DND-41 (cell line): ENCODE results near the gene IGSF21.

ENCODE experiments used
- ATAC-seq: fragments of 200-7000 bp; cut with Tn5 transposase; 3 replicates; pipeline ENCODE4 v1.9.1; 2021; ENCODE audit warnings: low read depth; ENCODE audit not compliant: insufficient read depth
- DNase-seq: peaks from one replicate; pipeline ENCODE4 v3.0.0-alpha.2; 2020
- H2AFZ ChIP-seq: 2 replicates; pipeline ENCODE4 v1.6.0; 2012; ENCODE audit warnings: low read depth, low read length
- H3K27ac ChIP-seq: 2 replicates; pipeline ENCODE4 v1.5.1; 2012; ENCODE audit warnings: low read length, inconsistent platforms
- H3K27me3 ChIP-seq: fragments of 200-600 bp; sonication (generic); 2 replicates; pipeline ENCODE4 v1.6.0; 2012; ENCODE audit warnings: low read length, mild to moderate bottlenecking, inconsistent platforms; ENCODE audit not compliant: insufficient read depth, poor library complexity
- H3K36me3 ChIP-seq: 2 replicates; pipeline ENCODE4 v1.5.1; 2012; ENCODE audit warnings: low read length, inconsistent platforms; ENCODE audit not compliant: insufficient read depth
- H3K4me1 ChIP-seq: 2 replicates; pipeline ENCODE4 v1.5.1; 2012; ENCODE audit warnings: mild to moderate bottlenecking, low read length; ENCODE audit not compliant: insufficient read depth
- H3K4me2 ChIP-seq: 2 replicates; pipeline ENCODE4 v1.6.0; 2012; ENCODE audit warnings: mild to moderate bottlenecking, moderate library complexity, low read length, inconsistent platforms; ENCODE audit not compliant: insufficient read depth
- H3K4me3 ChIP-seq, 2 experiments: fragments of 200-600 bp in 1 of 2; shearing (Covaris generic) in 1 of 2; 2 replicates each; pipeline ENCODE4 v1.5.1; 2012 to 2016; ENCODE audit warnings: inconsistent platforms in 2 of 2, low read length in 2 of 2, mild to moderate bottlenecking in 2 of 2, low read depth in 1 of 2, moderate library complexity in 1 of 2
- H3K79me2 ChIP-seq: 2 replicates; pipeline ENCODE4 v1.6.0; 2012; ENCODE audit warnings: low read length, inconsistent platforms; ENCODE audit not compliant: insufficient read depth
- H3K9ac ChIP-seq: 2 replicates; pipeline ENCODE4 v1.6.0; 2012; ENCODE audit warnings: low read depth, mild to moderate bottlenecking, inconsistent platforms, low read length, moderate library complexity
- H3K9me3 ChIP-seq: 2 replicates; pipeline ENCODE4 v1.5.1; 2012; ENCODE audit warnings: low read length, moderate library complexity, mild to moderate bottlenecking, inconsistent platforms; ENCODE audit not compliant: insufficient read depth, severe bottlenecking
- H4K20me1 ChIP-seq: 2 replicates; pipeline ENCODE4 v1.6.0; 2012; ENCODE audit warnings: low read length; ENCODE audit not compliant: insufficient read depth
- EZH2 ChIP-seq: IDR thresholded peaks from 3 replicates; pipeline ENCODE4 v1.6.1; 2012; ENCODE audit warnings: borderline replicate concordance, low read depth, mild to moderate bottlenecking, moderate library complexity, low read length, inconsistent platforms; ENCODE audit not compliant: severe bottlenecking
- TF ChIP-seq, protein P1 (sequence below): IDR thresholded peaks from 2 replicates; pipeline ENCODE4 v1.5.1; 2012; ENCODE audit warnings: borderline replicate concordance, low read length, moderate library complexity, mild to moderate bottlenecking; ENCODE audit not compliant: poor library complexity, severe bottlenecking; ENCODE audit errors: extremely low read depth

Gene IGSF21

DNA sequence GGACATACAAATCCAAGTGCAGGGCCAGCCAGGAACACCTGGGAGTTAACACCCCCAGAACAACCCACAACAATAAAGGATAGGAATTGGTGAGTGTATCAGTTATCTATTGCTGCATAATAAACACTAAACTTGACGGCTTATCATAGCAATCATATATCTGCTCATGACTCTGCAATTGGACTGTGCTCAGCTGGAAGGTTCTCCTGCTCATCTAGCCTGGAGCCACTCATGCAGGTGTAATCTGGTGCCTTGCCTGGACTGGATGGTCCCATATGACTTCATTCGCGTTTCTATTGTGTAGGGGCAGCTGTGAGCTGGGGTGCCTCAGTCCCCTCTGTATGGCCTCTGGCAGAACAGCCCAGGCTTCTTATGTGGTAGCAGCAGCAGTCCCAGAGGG is 296.9 kb downstream of the IGSF21 start:
- TF ChIP-seq, protein P1, sequence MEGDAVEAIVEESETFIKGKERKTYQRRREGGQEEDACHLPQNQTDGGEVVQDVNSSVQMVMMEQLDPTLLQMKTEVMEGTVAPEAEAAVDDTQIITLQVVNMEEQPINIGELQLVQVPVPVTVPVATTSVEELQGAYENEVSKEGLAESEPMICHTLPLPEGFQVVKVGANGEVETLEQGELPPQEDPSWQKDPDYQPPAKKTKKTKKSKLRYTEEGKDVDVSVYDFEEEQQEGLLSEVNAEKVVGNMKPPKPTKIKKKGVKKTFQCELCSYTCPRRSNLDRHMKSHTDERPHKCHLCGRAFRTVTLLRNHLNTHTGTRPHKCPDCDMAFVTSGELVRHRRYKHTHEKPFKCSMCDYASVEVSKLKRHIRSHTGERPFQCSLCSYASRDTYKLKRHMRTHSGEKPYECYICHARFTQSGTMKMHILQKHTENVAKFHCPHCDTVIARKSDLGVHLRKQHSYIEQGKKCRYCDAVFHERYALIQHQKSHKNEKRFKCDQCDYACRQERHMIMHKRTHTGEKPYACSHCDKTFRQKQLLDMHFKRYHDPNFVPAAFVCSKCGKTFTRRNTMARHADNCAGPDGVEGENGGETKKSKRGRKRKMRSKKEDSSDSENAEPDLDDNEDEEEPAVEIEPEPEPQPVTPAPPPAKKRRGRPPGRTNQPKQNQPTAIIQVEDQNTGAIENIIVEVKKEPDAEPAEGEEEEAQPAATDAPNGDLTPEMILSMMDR, result no peak
- no peak for TF ChIP-seq EZH2

DNA sequence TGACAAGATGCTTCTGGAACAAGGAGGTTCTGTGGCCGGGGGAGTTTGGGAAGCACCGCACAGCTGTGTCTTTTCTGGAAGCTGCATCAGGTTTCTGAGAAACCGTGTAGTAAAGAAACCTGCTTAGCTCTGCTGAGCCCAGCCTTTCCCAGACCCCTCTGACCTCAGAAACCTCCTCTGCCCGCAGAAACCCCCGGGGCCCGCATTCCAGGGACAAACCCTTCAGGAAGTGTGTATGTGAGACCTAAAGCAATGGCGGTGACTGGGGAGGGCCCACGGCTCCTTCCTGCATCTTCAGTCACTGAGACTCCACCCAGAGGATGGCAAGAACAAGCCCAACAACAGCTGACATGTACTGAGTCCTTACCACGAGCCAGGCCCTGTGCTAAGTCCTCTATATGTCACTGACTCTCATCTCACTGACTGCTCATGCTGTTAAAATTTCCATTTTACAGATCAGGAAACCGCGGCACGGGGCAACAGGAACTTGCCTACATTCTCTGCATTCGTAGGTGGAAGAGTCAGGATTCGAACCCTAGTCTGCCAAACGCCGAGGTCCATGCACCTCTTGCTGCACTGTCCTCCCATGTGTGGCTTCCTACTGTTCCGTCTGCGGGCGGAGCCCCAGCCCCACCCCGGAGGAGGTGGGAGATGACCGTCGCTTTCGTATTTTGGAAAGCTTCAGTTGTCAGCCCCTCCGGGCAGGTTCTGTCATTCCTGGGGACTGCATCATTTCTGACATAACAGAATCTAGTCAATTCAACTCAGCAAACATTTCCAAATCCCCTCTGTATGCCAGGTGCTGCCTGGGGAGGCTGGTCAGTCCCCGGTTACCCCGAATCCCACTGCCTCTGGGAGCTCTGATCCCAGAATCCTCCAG is 299.8 kb downstream of the IGSF21 start:
- no peak overlapping the region for H2AFZ ChIP-seq

More for the DNA sequence above, 296.9 kb downstream of the IGSF21 start:
- Histone ChIP-seq H3K27ac (no peak overlapping the region), H3K4me3 (no peak overlapping the region), H4K20me1 (peaks cover 3% of the 10 kb centered on the region; the same call in 1 of the 2 replicates), H3K36me3 (no peaks in the 10 kb centered on the region), H3K4me2 (no peak overlapping the region), H3K27me3 (no peaks in the 10 kb centered on the region), H3K9me3 (no peaks in the 10 kb centered on the region), H3K9ac (no peak overlapping the region), H3K4me1 (no peaks in the 10 kb centered on the region), H3K79me2 (no peaks in the 10 kb centered on the region), H2AFZ (no peak overlapping the region)
- ATAC-seq, result no peak
- DNase-seq, result no peak

DNA sequence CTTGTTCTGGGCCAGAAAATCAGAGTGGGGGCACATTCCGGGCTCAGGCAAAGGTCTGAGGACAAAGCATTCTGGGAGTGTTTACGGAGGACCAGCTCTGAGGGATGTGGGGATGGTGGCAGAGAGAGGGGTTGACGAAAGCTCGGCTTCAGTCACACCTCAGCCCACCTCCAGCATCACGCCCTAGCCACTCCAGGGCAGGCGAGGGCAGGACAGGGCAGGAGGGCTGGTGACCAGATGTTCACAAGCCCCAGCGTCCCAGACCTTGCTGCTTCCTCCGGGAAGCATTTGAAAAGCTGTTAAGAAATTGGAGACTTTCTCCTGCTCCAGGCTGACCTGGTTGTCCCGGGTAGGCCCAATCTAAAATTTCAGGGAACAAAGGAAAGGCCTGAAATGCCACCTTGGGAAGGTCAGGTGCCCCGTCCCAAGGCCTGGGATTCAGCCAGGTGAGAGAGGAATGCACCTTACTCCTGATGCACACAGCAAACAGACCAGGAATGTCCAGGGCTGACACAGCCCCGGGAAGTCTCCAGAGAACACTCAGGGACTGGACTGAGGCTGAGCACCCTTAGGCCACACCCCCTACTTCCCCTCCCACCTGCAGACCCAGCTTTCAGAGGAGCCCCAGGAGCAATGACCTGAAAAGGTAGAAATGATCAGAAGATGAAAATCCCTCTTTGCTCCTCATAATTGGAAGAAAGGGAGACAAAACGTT is 301.2 kb downstream of the IGSF21 start:
- ATAC-seq (no peak), DNase-seq (no peak)
- H3K36me3 ChIP-seq, result no peaks in the 10 kb centered on the region
- TF ChIP-seq, protein P1, result no peak
- TF ChIP-seq EZH2, result no peak
- H3K27ac ChIP-seq, result no peak overlapping the region
- H4K20me1 ChIP-seq, result peaks cover 3% of the 10 kb centered on the region; the same call in 1 of the 2 replicates
- no peak overlapping the region for H3K9ac ChIP-seq
- H3K4me1 ChIP-seq, result no peaks in the 10 kb centered on the region
- peaks cover 6% of the 10 kb centered on the region for H3K9me3 ChIP-seq
- H3K79me2 ChIP-seq, result no peaks in the 10 kb centered on the region
- no peak overlapping the region for H3K4me3 ChIP-seq
- H3K4me2 ChIP-seq, result no peak overlapping the region
- no peaks in the 10 kb centered on the region for H3K27me3 ChIP-seq
- H2AFZ ChIP-seq, result no peak overlapping the region

More for the DNA sequence above, 299.8 kb downstream of the IGSF21 start:
- peaks cover 5% of the 10 kb centered on the region for H3K9me3 ChIP-seq
- no peak overlapping the region for H3K9ac ChIP-seq
- ATAC-seq (no peak), DNase-seq (no peak)
- H3K4me2 ChIP-seq, result no peak overlapping the region
- H3K4me1 ChIP-seq, result no peaks in the 10 kb centered on the region
- peaks cover 3% of the 10 kb centered on the region; the same call in 1 of the 2 replicates for H4K20me1 ChIP-seq
- H3K4me3 ChIP-seq, result no peak overlapping the region
- TF ChIP-seq EZH2, result no peak
- TF ChIP-seq, protein P1, result no peak
- H3K27me3 ChIP-seq, result no peaks in the 10 kb centered on the region
- H3K27ac ChIP-seq, result no peak overlapping the region
- H3K79me2 ChIP-seq, result no peaks in the 10 kb centered on the region
- H3K36me3 ChIP-seq, result no peaks in the 10 kb centered on the region
